ENCODE data around the gene PIM3. TPM values are rescaled to one million over a fixed set of nuclear protein-coding genes. Genes with fewer than 3 reads are reported as not detected.

Gene PIM3
- total and polyA plus RNA-seq, 10 of the 15 experiments (the other 5 are each of a cell fraction or from before 2014, with no cell fraction given): 0.31 to 60.8 (median 12.4) TPM

- ATAC-seq (no peak), FAIRE-seq (no peak), DNase-seq (ENCODE audit: low read depth, low spot score) (no peak)
- peaks cover 16% of the 10 kb centered on the region for H3K4me1 ChIP-seq (ENCODE audit: control insufficient read depth, insufficient read depth, low read length)
- no peaks in the 10 kb centered on the region for H3K27me3 ChIP-seq (replicated peaks in 1 of 2; ENCODE audit: control insufficient read depth in 2 of 2, insufficient read depth in 2 of 2, low read length in 1 of 2)
- peaks cover 7 to 10% of the 10 kb centered on the region in 2 experiments for H3K36me3 ChIP-seq (ENCODE audit: control insufficient read depth in 2 of 2, insufficient read depth in 2 of 2, low read length in 1 of 2)
- no TSS peak for BruUV-seq (replicated peaks)
- 55% methylated on average over 29 of the region's 29 CpGs for WGBS (ENCODE audit: insufficient coverage, insufficient replicate concordance, low lambda C conversion rate, missing lambda C conversion rate)
- H3K9me3 ChIP-seq (replicated peaks; ENCODE audit: control insufficient read depth, insufficient read depth, low read length): no peaks in the 10 kb centered on the region
- H2AFZ ChIP-seq (ENCODE audit: control insufficient read depth, low read depth, low read length): peak overlapping the region; percentile 77
- peak overlapping the region; percentile 78 for H3K9ac ChIP-seq (ENCODE audit: control insufficient read depth, insufficient read depth, low read length)
- RAD21 ChIA-PET (ENCODE audit: unreplicated experiment): interaction anchor here (1.0 to 1.3 kb wide), 2 partner anchors 23 to 71 kb away, joined by 3 to 6 read pairs; no protein-coding TSS in a partner anchor
- H4K20me1 ChIP-seq (ENCODE audit: control insufficient read depth, insufficient read depth): no peaks in the 10 kb centered on the region; the same call in 1 of the 2 replicates
- peak overlapping the region; percentile 53 for H3K27ac ChIP-seq (ENCODE audit: control insufficient read depth, insufficient read depth)
- SMC1A ChIA-PET (ENCODE audit: uncharacterized antibody, unreplicated experiment): interaction anchor here (0.6 kb wide), 1 partner anchor 282 kb away, joined by 4 read pairs; no protein-coding TSS in a partner anchor
- intact Hi-C loops (cut with micrococcal nuclease; ENCODE audit: unreplicated experiment) (no loop called here), in situ Hi-C loops (cut with MboI) (no loop called here)
- POLR2A ChIA-PET: interaction anchor here (1.6 kb wide), 1 partner anchor 23 kb away, joined by 7 read pairs; no protein-coding TSS in a partner anchor
- H3K79me2 ChIP-seq (ENCODE audit: control insufficient read depth, insufficient read depth, low read length): peaks cover 38% of the 10 kb centered on the region
- TF ChIP-seq KLF5 (IDR thresholded peaks at IDR 0.05; ENCODE audit: partially characterized antibody) (no peak), USF2 (IDR thresholded peaks at IDR 0.05; ENCODE audit: borderline replicate concordance, low read depth, low read length) (no peak), RELA (IDR thresholded peaks at IDR 0.05; ENCODE audit: borderline replicate concordance, partially characterized antibody) (no peak), HDAC6 (IDR thresholded peaks at IDR 0.05; ENCODE audit: unreplicated experiment) (no peak), TAF1 (IDR thresholded peaks at IDR 0.05; ENCODE audit: borderline replicate concordance, low read depth, low read length) (no peak), MTA2 (IDR thresholded peaks at IDR 0.05; ENCODE audit: low read depth) (no peak), NR2C1 (IDR thresholded peaks at IDR 0.05) (no peak), WRNIP1 (IDR thresholded peaks at IDR 0.05; ENCODE audit: borderline replicate concordance, low read depth, low read length) (no peak), RUNX3 (IDR thresholded peaks at IDR 0.05; ENCODE audit: low read length) (no peak), E2F4 (IDR thresholded peaks at IDR 0.05; ENCODE audit: low read depth, low read length) (no peak), RB1 (IDR thresholded peaks at IDR 0.05; ENCODE audit: borderline replicate concordance) (no peak), ZBED1 (IDR thresholded peaks at IDR 0.05; ENCODE audit: borderline replicate concordance) (no peak), CHD2 (IDR thresholded peaks at IDR 0.05; ENCODE audit: borderline replicate concordance, low read depth, low read length) (no peak), ZNF274 (IDR thresholded peaks at IDR 0.05; ENCODE audit: insufficient read depth, insufficient read length) (no peak), ATF2 (IDR thresholded peaks at IDR 0.05; ENCODE audit: low read length) (no peak)
- H3K4me3 ChIP-seq: peak overlapping the region; percentile 80
- peak overlapping the region; percentile 99 for H3K4me2 ChIP-seq (ENCODE audit: control insufficient read depth, insufficient read depth)
- CTCF ChIA-PET: interaction anchor here (0.6 to 1.0 kb wide), 2 partner anchors 28 to 47 kb away, joined by 3 to 4 read pairs; no protein-coding TSS in a partner anchor
These were observed 1.4 kb upstream of the PIM3 start for GRCh38 chr22:49958931-49959781.
